Measurements from ENCODE around the gene ANXA3.
"Not testable (repeated sequence)": the region's sequence is repeated elsewhere in the genome, so short reads cannot be mapped to it uniquely, and the experiment has no call there.

ANXA3 gene, protein sequence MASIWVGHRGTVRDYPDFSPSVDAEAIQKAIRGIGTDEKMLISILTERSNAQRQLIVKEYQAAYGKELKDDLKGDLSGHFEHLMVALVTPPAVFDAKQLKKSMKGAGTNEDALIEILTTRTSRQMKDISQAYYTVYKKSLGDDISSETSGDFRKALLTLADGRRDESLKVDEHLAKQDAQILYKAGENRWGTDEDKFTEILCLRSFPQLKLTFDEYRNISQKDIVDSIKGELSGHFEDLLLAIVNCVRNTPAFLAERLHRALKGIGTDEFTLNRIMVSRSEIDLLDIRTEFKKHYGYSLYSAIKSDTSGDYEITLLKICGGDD

GRCh38 chr4:78551420-78552351 lies at the start of gene ANXA3:
Gene ANXA3, plus strand, starts transcription at chr4:78551770. Its CDS starts 2,704 bp downstream, at chr4:78554474.
- Histone ChIP-seq H3K4me1 (ENCODE audit: control insufficient read depth, insufficient read depth, low read length, unreplicated experiment) (peaks cover 19% of the 10 kb centered on the region), H3K4me3 (ENCODE audit: low read depth, low read length) (peak within 1 kb of the TSS; percentile 74), H3K27ac (ENCODE audit: low read depth, low read length) (no peak within 1 kb of the TSS), H3K27me3 (ENCODE audit: insufficient read depth, low read length) (peaks cover 11% of the 10 kb centered on the region), H3K36me3 (ENCODE audit: insufficient read depth, low read length) (no peaks in the 10 kb centered on the region), H2AFZ (ENCODE audit: low read length, unreplicated experiment) (peak within 1 kb of the TSS; percentile 74), H3K79me2 (ENCODE audit: control insufficient read depth, insufficient read depth, low read length, unreplicated experiment) (no peaks in the 10 kb centered on the region)

DNA sequence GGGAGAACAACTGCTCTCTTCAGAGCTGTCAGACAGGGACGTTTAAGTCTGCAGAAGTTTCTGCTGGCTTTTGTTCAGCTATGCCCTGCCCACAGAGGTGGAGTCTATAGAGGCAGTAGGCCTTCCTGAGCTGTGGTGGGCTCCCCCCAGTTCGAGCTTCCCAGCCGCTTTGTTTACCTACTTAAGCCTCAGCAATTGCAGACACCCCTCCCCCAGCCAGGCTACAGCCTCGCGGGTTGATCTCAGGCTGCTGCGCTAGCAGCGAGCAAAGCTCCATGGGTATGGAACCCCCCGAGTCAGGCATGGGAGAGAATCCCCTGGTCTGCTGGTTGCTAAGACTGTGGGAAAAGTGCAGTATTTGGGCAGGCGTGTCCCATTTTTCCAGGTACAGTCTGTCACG lies 45.3 kb upstream of the ANXA3 start:
- not testable (repeated sequence) for H3K27me3 ChIP-seq (ENCODE audit: insufficient read depth, low read length); H3K36me3 ChIP-seq (ENCODE audit: insufficient read depth, low read length); H3K27ac ChIP-seq (ENCODE audit: low read depth, low read length); H3K79me2 ChIP-seq (ENCODE audit: control insufficient read depth, insufficient read depth, low read length, unreplicated experiment); H2AFZ ChIP-seq (ENCODE audit: low read length, unreplicated experiment); H3K4me1 ChIP-seq (ENCODE audit: control insufficient read depth, insufficient read depth, low read length, unreplicated experiment); H3K4me3 ChIP-seq (ENCODE audit: low read depth, low read length)

- Histone ChIP-seq H3K36me3 (ENCODE audit: insufficient read depth, low read length) (no peaks in the 10 kb centered on the region), H3K79me2 (ENCODE audit: control insufficient read depth, insufficient read depth, low read length, unreplicated experiment) (no peaks in the 10 kb centered on the region), H3K27me3 (ENCODE audit: insufficient read depth, low read length) (no peaks in the 10 kb centered on the region; the same call in 1 of the 2 replicates), H3K4me3 (ENCODE audit: low read depth, low read length) (no peak overlapping the region), H2AFZ (ENCODE audit: low read length, unreplicated experiment) (no peak overlapping the region), H3K4me1 (ENCODE audit: control insufficient read depth, insufficient read depth, low read length, unreplicated experiment) (no peaks in the 10 kb centered on the region), H3K27ac (ENCODE audit: low read depth, low read length) (no peak overlapping the region)
Measured at GRCh38 chr4:78509043-78509442, 42.5 kb upstream of the ANXA3 start.

GRCh38 chr4:78510108-78510507 lies 41.5 kb upstream of the ANXA3 start:
- Histone ChIP-seq H3K27me3 (ENCODE audit: insufficient read depth, low read length) (no peaks in the 10 kb centered on the region; the same call in 1 of the 2 replicates), H3K36me3 (ENCODE audit: insufficient read depth, low read length) (no peaks in the 10 kb centered on the region), H2AFZ (ENCODE audit: low read length, unreplicated experiment) (no peak overlapping the region), H3K27ac (ENCODE audit: low read depth, low read length) (no peak overlapping the region), H3K79me2 (ENCODE audit: control insufficient read depth, insufficient read depth, low read length, unreplicated experiment) (no peaks in the 10 kb centered on the region), H3K4me3 (ENCODE audit: low read depth, low read length) (no peak overlapping the region), H3K4me1 (ENCODE audit: control insufficient read depth, insufficient read depth, low read length, unreplicated experiment) (no peaks in the 10 kb centered on the region)

- H3K36me3 ChIP-seq (ENCODE audit: insufficient read depth, low read length): no peaks in the 10 kb centered on the region
- no peaks in the 10 kb centered on the region; the same call in 1 of the 2 replicates for H3K27me3 ChIP-seq (ENCODE audit: insufficient read depth, low read length)
- H3K4me3 ChIP-seq (ENCODE audit: low read depth, low read length): no peak overlapping the region
- H2AFZ ChIP-seq (ENCODE audit: low read length, unreplicated experiment): no peak overlapping the region
- H3K79me2 ChIP-seq (ENCODE audit: control insufficient read depth, insufficient read depth, low read length, unreplicated experiment): no peaks in the 10 kb centered on the region
- no peaks in the 10 kb centered on the region for H3K4me1 ChIP-seq (ENCODE audit: control insufficient read depth, insufficient read depth, low read length, unreplicated experiment)
- no peak overlapping the region for H3K27ac ChIP-seq (ENCODE audit: low read depth, low read length)
Measured at GRCh38 chr4:78510681-78511080, 40.9 kb upstream of the ANXA3 start.

DNA sequence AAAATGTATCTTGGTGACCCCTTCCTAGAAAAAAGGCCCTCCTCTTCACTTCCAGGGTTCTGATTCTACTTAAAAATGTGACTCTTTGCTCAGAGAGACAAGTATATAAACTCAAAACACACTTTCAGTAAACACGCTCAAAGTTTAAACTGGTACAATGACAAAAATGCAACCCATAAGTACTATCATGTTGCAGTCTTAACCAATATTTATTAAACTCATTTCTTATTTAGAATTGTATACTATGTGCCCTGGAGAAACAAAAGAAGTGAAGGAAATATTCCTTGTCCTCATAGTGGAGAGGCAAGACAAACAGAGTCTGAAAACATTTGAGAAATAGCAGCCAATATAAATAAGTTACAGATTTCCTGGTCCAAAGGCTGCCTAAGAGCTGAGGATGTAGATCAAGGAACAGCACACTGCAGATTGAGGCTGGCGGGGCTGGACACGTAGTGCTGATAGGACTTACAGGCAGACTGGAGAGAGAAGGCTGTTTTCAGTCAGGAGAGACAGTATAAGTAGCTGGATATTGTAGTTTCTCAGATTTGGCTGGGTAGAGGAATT lies 39.1 kb upstream of the ANXA3 start:
- Histone ChIP-seq H3K36me3 (ENCODE audit: insufficient read depth, low read length) (no peaks in the 10 kb centered on the region), H3K27me3 (ENCODE audit: insufficient read depth, low read length) (no peaks in the 10 kb centered on the region; the same call in 1 of the 2 replicates)

DNA sequence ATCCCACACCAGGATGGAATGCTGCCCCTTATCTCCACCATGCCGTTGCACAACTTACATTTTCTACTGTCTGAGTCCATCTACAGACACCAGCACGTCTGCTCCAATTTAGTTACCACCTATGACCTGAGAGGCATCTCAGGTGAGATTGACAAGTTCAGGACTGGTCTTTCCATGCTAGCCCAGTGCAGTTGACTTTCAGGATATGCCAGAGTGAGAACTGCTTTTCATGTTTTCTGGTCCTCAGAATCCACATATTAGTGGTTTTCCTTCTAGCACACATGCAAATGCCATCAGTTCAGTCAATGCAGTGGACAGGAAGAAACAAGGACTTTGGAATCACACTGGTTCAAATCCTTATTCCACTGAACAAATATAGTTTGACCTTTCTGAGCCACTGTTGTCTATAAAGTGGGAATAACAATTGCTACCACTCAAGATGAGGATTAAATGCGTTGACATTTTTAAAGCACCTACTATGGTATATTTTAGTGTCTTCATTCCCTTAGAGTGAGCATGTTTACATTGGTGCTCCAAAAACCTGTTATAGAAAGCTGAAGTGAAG lies 38.1 kb upstream of the ANXA3 start:
- Histone ChIP-seq H3K27me3 (ENCODE audit: insufficient read depth, low read length) (no peaks in the 10 kb centered on the region; the same call in 1 of the 2 replicates), H3K4me1 (ENCODE audit: control insufficient read depth, insufficient read depth, low read length, unreplicated experiment) (no peaks in the 10 kb centered on the region), H3K4me3 (ENCODE audit: low read depth, low read length) (no peak overlapping the region), H3K79me2 (ENCODE audit: control insufficient read depth, insufficient read depth, low read length, unreplicated experiment) (no peaks in the 10 kb centered on the region), H3K36me3 (ENCODE audit: insufficient read depth, low read length) (no peaks in the 10 kb centered on the region), H2AFZ (ENCODE audit: low read length, unreplicated experiment) (no peak overlapping the region), H3K27ac (ENCODE audit: low read depth, low read length) (no peak overlapping the region)

More for the DNA sequence above, 39.1 kb upstream of the ANXA3 start:
- Histone ChIP-seq H3K27ac (ENCODE audit: low read depth, low read length) (no peak overlapping the region), H3K4me3 (ENCODE audit: low read depth, low read length) (no peak overlapping the region), H3K4me1 (ENCODE audit: control insufficient read depth, insufficient read depth, low read length, unreplicated experiment) (no peaks in the 10 kb centered on the region), H2AFZ (ENCODE audit: low read length, unreplicated experiment) (no peak overlapping the region), H3K79me2 (ENCODE audit: control insufficient read depth, insufficient read depth, low read length, unreplicated experiment) (no peaks in the 10 kb centered on the region)

DNA sequence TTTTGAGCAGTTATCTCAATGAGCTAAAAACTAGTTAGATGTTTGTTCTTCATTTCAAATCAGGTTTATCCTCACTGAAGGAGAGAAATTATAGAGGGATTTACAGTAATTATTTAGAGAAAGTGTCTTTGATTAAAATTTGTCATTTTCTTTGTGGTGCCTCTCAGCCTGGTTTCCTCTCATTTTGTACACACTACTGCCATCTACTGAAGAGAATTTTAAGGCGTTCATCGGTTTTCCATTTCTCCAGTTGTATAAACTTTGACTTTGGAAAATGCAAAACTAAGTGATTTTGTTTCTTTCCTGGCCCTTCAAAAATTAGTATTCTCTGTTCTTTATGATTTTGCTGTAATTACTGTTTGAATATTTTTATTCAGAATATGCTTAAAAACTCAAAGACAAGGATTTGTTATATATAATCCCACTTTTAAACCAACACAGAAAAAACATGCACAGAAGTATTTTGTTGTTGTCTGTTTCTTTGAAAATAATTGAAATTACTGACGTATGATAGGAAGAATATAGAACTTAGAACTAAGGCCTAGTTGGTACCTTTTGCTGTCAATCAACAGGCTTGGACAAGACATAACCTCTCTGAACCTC lies 34.4 kb upstream of the ANXA3 start:
- Histone ChIP-seq H3K27ac (ENCODE audit: low read depth, low read length) (no peak overlapping the region), H3K79me2 (ENCODE audit: control insufficient read depth, insufficient read depth, low read length, unreplicated experiment) (no peaks in the 10 kb centered on the region), H3K36me3 (ENCODE audit: insufficient read depth, low read length) (no peaks in the 10 kb centered on the region), H2AFZ (ENCODE audit: low read length, unreplicated experiment) (peak overlapping the region; percentile 14), H3K27me3 (ENCODE audit: insufficient read depth, low read length) (no peaks in the 10 kb centered on the region), H3K4me3 (ENCODE audit: low read depth, low read length) (no peak overlapping the region), H3K4me1 (ENCODE audit: control insufficient read depth, insufficient read depth, low read length, unreplicated experiment) (peaks cover 11% of the 10 kb centered on the region)

DNA sequence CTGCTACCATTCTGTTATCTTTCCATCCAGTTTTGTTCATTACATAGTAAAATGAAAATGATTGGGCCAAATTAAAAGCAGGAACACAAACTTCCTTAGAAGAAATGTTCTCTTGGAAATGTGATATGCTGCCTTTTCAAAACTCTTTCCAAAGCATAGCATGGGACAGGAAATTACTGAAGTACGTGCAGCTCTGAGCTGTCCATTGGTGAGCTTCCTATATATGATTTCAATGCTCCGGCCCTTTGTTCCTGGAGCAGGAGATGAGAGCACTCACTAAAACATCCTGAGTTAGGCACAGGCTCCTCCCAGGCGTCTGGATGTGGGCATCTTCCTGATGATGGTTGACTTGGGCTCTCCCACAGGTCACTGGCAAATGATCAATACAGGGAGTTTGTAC lies 33.0 kb upstream of the ANXA3 start:
- Histone ChIP-seq H3K79me2 (ENCODE audit: control insufficient read depth, insufficient read depth, low read length, unreplicated experiment) (no peaks in the 10 kb centered on the region), H3K4me3 (ENCODE audit: low read depth, low read length) (no peak overlapping the region), H2AFZ (ENCODE audit: low read length, unreplicated experiment) (no peak overlapping the region), H3K27ac (ENCODE audit: low read depth, low read length) (no peak overlapping the region), H3K27me3 (ENCODE audit: insufficient read depth, low read length) (no peaks in the 10 kb centered on the region), H3K36me3 (ENCODE audit: insufficient read depth, low read length) (no peaks in the 10 kb centered on the region), H3K4me1 (ENCODE audit: control insufficient read depth, insufficient read depth, low read length, unreplicated experiment) (peaks cover 11% of the 10 kb centered on the region)

- no peaks in the 10 kb centered on the region for H3K27me3 ChIP-seq (ENCODE audit: insufficient read depth, low read length)
Measured at GRCh38 chr4:78519962-78520361, 31.6 kb upstream of the ANXA3 start.

More at GRCh38 chr4:78519962-78520361, 31.6 kb upstream of the ANXA3 start:
- Histone ChIP-seq H3K4me3 (ENCODE audit: low read depth, low read length) (no peak overlapping the region), H3K4me1 (ENCODE audit: control insufficient read depth, insufficient read depth, low read length, unreplicated experiment) (peaks cover 11% of the 10 kb centered on the region), H3K79me2 (ENCODE audit: control insufficient read depth, insufficient read depth, low read length, unreplicated experiment) (no peaks in the 10 kb centered on the region), H2AFZ (ENCODE audit: low read length, unreplicated experiment) (no peak overlapping the region), H3K27ac (ENCODE audit: low read depth, low read length) (no peak overlapping the region), H3K36me3 (ENCODE audit: insufficient read depth, low read length) (no peaks in the 10 kb centered on the region)

Data from ACC112 (cell line).